ENCODE data around the gene HNF4A. TPM values are rescaled to one million over a fixed set of nuclear protein-coding genes. Genes with fewer than 3 reads are reported as not detected.
A peak's percentile ranks its signal among the peaks of the same experiment; 100 is the strongest.

The HNF4A gene
- total RNA-seq, 1 experiment from 2014 or later: 0.13 TPM

DNA sequence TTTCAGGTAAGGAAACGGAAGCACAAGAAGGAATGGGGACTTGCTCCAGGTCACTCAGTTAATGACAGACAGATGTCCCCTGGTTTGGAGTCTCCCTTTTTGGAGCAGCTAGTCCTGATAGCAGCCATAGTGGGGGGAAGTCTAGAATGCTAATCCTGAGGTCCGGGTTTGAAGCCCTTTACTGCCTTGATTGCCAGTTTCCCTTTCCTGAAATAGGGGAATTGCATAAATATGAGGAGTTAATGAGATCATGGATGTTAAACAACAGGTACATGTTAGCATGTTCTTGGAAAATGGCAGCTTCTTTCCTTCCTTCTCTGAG, 119.8 kb downstream of the HNF4A start:
- H3K9me3 ChIP-seq (ENCODE audit: insufficient read depth, low read depth): no peaks in the 10 kb centered on the region
- CTCF ChIA-PET: no interaction called here
- POLR2A ChIA-PET (ENCODE audit: unreplicated experiment): interaction anchor here (0.6 to 0.7 kb wide), 3 partner anchors 13 to 68 kb away, joined by 3 read pairs; no protein-coding TSS in a partner anchor

GRCh38 chr20:44475694-44476560, 120.4 kb downstream of the HNF4A start, which contains the start of gene TTPAL:
Gene TTPAL (plus strand): TSS chr20:44475874. CDS start chr20:44480000, 4,126 bp downstream.
- H3K4me2 ChIP-seq: peak within 1 kb of the TSS; percentile 84
- H3K9me2 ChIP-seq (ENCODE audit: insufficient read depth): no peaks in the 10 kb centered on the region
- peaks cover 22% of the 10 kb centered on the region for H3K4me1 ChIP-seq (replicated peaks; ENCODE audit: insufficient read depth)
- H4K20me1 ChIP-seq (ENCODE audit: insufficient read depth): no peaks in the 10 kb centered on the region
- peaks cover 15% of the 10 kb centered on the region for H3K79me2 ChIP-seq (ENCODE audit: low read depth)
- DNase-seq: peak; percentile 77 to 93
- CTCF ChIA-PET: no interaction called here
- H3F3A ChIP-seq (ENCODE audit: insufficient read depth, low read depth): peaks cover 6% of the 10 kb centered on the region; the same call in 1 of the 2 replicates
- intact Hi-C loops (cut with micrococcal nuclease; ENCODE audit: unreplicated experiment): loop anchor here (1.0 to 5.0 kb wide), 3 partner anchors 134 to 256 kb away; no protein-coding TSS in a partner anchor
- H3K36me3 ChIP-seq (ENCODE audit: low read depth): no peaks in the 10 kb centered on the region
- peak within 1 kb of the TSS; percentile 87 for H2AFZ ChIP-seq
- no TSS peak for BruUV-seq (replicated peaks)
- H3K4me3 ChIP-seq: peak within 1 kb of the TSS; percentile 88
- TF ChIP-seq, protein P1, sequence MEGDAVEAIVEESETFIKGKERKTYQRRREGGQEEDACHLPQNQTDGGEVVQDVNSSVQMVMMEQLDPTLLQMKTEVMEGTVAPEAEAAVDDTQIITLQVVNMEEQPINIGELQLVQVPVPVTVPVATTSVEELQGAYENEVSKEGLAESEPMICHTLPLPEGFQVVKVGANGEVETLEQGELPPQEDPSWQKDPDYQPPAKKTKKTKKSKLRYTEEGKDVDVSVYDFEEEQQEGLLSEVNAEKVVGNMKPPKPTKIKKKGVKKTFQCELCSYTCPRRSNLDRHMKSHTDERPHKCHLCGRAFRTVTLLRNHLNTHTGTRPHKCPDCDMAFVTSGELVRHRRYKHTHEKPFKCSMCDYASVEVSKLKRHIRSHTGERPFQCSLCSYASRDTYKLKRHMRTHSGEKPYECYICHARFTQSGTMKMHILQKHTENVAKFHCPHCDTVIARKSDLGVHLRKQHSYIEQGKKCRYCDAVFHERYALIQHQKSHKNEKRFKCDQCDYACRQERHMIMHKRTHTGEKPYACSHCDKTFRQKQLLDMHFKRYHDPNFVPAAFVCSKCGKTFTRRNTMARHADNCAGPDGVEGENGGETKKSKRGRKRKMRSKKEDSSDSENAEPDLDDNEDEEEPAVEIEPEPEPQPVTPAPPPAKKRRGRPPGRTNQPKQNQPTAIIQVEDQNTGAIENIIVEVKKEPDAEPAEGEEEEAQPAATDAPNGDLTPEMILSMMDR (conservative IDR thresholded peaks at IDR 0.05): peak; percentile 31; the same call in 1 of the 2 replicates
- TF ChIP-seq EZH2 (IDR thresholded peaks at IDR 0.05; ENCODE audit: low read depth): no peak
- no peaks in the 10 kb centered on the region for H3K9me3 ChIP-seq (ENCODE audit: insufficient read depth, low read depth)
- POLR2A ChIA-PET (ENCODE audit: unreplicated experiment): interaction anchor here (0.5 to 0.7 kb wide), 5 partner anchors 14 to 205 kb away, joined by 3 to 6 read pairs (median 3); no protein-coding TSS in a partner anchor
- no peaks in the 10 kb centered on the region for H3K27me3 ChIP-seq (ENCODE audit: insufficient read depth, low read depth)
- peak within 1 kb of the TSS; percentile 37 for H3K27ac ChIP-seq

More for the DNA sequence above, 119.8 kb downstream of the HNF4A start:
- Histone ChIP-seq H3K9me2 (ENCODE audit: insufficient read depth) (no peaks in the 10 kb centered on the region), H3K27ac (no peak overlapping the region), H4K20me1 (ENCODE audit: insufficient read depth) (no peaks in the 10 kb centered on the region), H3F3A (ENCODE audit: insufficient read depth, low read depth) (peaks cover 6% of the 10 kb centered on the region; the same call in 1 of the 2 replicates), H3K4me2 (peak overlapping the region; percentile 84), H3K4me3 (peak overlapping the region; percentile 88), H3K27me3 (ENCODE audit: insufficient read depth, low read depth) (no peaks in the 10 kb centered on the region), H2AFZ (peak overlapping the region; percentile 87), H3K36me3 (ENCODE audit: low read depth) (no peaks in the 10 kb centered on the region), H3K4me1 (replicated peaks; ENCODE audit: insufficient read depth) (peaks cover 22% of the 10 kb centered on the region), H3K79me2 (ENCODE audit: low read depth) (peaks cover 15% of the 10 kb centered on the region)
- TF ChIP-seq, protein P1 (conservative IDR thresholded peaks at IDR 0.05): no peak
- TF ChIP-seq EZH2 (IDR thresholded peaks at IDR 0.05; ENCODE audit: low read depth): no peak
- intact Hi-C loops (cut with micrococcal nuclease; ENCODE audit: unreplicated experiment): loop anchor here (1.0 to 5.0 kb wide), 3 partner anchors 135 to 257 kb away; no protein-coding TSS in a partner anchor
- no TSS peak for BruUV-seq (replicated peaks)
- DNase-seq: no peak

DNA sequence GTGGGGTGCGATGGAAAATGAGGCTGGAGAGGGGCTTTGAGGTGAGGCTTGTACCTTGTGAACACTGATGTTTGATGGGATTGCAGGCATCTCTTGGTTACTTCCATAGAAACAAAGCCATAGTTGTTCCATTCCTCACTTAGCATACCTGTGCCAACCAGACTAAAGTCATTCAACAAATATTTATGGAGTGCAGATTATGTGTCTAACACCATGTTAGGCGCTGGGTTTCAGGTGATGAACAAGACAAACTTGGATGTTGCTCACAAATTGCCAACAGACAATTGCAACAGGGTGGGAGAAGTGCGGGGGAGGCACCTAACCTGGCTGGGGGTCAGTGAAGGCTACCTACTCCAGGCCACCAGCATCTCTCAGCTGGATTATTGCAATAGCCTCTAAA, 121.7 kb downstream of the HNF4A start:
- 0 out of 2 replicates have a peak overlapping the region, but pooled peaks have one; percentile 88 for H3K4me3 ChIP-seq
- no peak overlapping the region for H2AFZ ChIP-seq
- H3K4me1 ChIP-seq (replicated peaks; ENCODE audit: insufficient read depth): peaks cover 22% of the 10 kb centered on the region
- peaks cover 15% of the 10 kb centered on the region for H3K79me2 ChIP-seq (ENCODE audit: low read depth)
- H3K9me2 ChIP-seq (ENCODE audit: insufficient read depth): no peaks in the 10 kb centered on the region
- H3K4me2 ChIP-seq: peak overlapping the region; percentile 84
- no peaks in the 10 kb centered on the region for H3K36me3 ChIP-seq (ENCODE audit: low read depth)
- no peak for TF ChIP-seq EZH2 (IDR thresholded peaks at IDR 0.05; ENCODE audit: low read depth)
- TF ChIP-seq, protein P1 (conservative IDR thresholded peaks at IDR 0.05): no peak
- CTCF ChIA-PET: no interaction called here
- H3K27me3 ChIP-seq (ENCODE audit: insufficient read depth, low read depth): no peaks in the 10 kb centered on the region
- no peaks in the 10 kb centered on the region for H3K9me3 ChIP-seq (ENCODE audit: insufficient read depth, low read depth)
- peak in 1 of 2 experiments; percentile 51 for DNase-seq
- no peak overlapping the region for H3K27ac ChIP-seq
- intact Hi-C loops (cut with micrococcal nuclease; ENCODE audit: unreplicated experiment): loop anchor here (5.0 kb wide), 1 partner anchor 255 kb away; no protein-coding TSS in a partner anchor
- H3F3A ChIP-seq (ENCODE audit: insufficient read depth, low read depth): peaks cover 6% of the 10 kb centered on the region; the same call in 1 of the 2 replicates
- POLR2A ChIA-PET (ENCODE audit: unreplicated experiment): no interaction called here
- BruUV-seq (replicated peaks): no TSS peak
- no peaks in the 10 kb centered on the region for H4K20me1 ChIP-seq (ENCODE audit: insufficient read depth)

Data from PC-9 (cell line).